GM23338 (cell line): Measurements from ENCODE around the gene EZH1.

Experiments used
- EZH2 ChIP-seq: fragments of 200-600 bp; sonication (generic); IDR thresholded peaks from one replicate; pipeline ENCODE4 v1.8.0; 2017; ENCODE audit warnings: antibody characterized with exemption, mild to moderate bottlenecking, low read depth; ENCODE audit not compliant: unreplicated experiment
- EZH2phosphoT487 ChIP-seq: fragments of 200-600 bp; sonication (generic); IDR thresholded peaks from one replicate; pipeline ENCODE4 v1.8.1; 2018; ENCODE audit warnings: antibody characterized with exemption; ENCODE audit not compliant: unreplicated experiment
- POLR2AphosphoS5 ChIP-seq: IDR thresholded peaks from 2 replicates; pipeline ENCODE4 v1.6.1; 2016; ENCODE audit warnings: antibody characterized with exemption, low read depth
- ZNF114 ChIP-seq: fragments of 250-450 bp; sonication (Bioruptor Pico); IDR thresholded peaks from 2 replicates; pipeline ENCODE4 v1.5.0; 2020; ENCODE audit warnings: mild to moderate bottlenecking, moderate library complexity
- TF ChIP-seq, protein P1 (sequence below), 2 experiments: fragments of 200-600 bp in 1 of 2; sonication (generic) in 1 of 2; conservative IDR thresholded peaks; 2 replicates each; pipeline versions ENCODE4 v1.5.1 to v1.6.1; 2016 to 2017; ENCODE audit warnings: antibody characterized with exemption in 2 of 2, low read depth in 2 of 2, mild to moderate bottlenecking in 2 of 2, moderate library complexity in 1 of 2
- TF ChIP-seq, protein P2 (sequence below): IDR thresholded peaks from one replicate; pipeline ENCODE4 v1.6.1; 2018; ENCODE audit warnings: antibody characterized with exemption; ENCODE audit not compliant: unreplicated experiment

DNA sequence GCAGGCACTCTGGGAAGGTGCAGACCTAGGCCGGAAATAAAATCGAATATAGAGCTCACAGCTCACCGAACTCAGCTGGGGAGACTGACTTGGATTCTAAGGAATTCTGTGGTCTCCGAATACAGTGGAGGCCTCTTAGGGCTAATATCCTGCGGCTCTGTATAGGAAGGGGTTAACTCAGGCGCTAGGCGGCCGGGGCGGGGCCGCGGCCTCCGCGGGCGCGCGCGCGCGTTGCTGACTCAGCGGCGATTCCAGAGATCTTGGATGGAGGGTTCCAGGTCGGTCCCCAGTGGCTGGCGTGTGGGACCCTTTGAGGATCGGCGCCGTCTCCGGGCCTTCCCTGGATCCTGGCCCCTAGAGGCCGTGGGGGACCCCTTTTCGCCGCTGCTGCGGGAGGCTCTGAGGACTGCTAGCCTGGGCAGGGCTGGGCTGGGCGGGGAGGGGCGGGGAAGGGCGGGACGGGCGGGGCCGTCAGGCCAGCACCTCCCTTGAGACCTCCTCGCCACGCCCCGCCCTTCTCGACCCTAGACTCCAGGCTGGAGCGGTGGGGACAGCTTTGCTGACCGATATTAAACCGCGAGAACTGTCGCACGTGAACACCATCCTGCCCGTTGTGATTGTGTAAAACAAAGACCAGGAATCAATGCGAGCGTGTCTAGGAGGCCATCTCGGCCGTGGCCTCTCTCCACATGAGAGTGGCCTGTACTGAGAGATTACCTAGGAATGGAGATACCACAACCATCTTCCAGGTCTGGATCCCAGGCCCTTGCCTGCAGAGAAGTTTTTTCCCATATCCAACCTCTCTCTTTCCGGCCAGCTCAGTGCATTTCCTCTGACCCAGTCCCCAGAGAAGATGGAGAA lies 66.7 kb downstream of the EZH1 start:
- TF ChIP-seq, protein P1, sequence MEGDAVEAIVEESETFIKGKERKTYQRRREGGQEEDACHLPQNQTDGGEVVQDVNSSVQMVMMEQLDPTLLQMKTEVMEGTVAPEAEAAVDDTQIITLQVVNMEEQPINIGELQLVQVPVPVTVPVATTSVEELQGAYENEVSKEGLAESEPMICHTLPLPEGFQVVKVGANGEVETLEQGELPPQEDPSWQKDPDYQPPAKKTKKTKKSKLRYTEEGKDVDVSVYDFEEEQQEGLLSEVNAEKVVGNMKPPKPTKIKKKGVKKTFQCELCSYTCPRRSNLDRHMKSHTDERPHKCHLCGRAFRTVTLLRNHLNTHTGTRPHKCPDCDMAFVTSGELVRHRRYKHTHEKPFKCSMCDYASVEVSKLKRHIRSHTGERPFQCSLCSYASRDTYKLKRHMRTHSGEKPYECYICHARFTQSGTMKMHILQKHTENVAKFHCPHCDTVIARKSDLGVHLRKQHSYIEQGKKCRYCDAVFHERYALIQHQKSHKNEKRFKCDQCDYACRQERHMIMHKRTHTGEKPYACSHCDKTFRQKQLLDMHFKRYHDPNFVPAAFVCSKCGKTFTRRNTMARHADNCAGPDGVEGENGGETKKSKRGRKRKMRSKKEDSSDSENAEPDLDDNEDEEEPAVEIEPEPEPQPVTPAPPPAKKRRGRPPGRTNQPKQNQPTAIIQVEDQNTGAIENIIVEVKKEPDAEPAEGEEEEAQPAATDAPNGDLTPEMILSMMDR (conservative IDR thresholded peaks at IDR 0.05; ENCODE audit: low read depth in 2 of 2): no peak
- TF ChIP-seq EZH2phosphoT487 (no peak), EZH2 (no peak), ZNF114 (CRISPR knock-in tag) (no peak), POLR2AphosphoS5 (peak; percentile 80)
- TF ChIP-seq, protein P2, sequence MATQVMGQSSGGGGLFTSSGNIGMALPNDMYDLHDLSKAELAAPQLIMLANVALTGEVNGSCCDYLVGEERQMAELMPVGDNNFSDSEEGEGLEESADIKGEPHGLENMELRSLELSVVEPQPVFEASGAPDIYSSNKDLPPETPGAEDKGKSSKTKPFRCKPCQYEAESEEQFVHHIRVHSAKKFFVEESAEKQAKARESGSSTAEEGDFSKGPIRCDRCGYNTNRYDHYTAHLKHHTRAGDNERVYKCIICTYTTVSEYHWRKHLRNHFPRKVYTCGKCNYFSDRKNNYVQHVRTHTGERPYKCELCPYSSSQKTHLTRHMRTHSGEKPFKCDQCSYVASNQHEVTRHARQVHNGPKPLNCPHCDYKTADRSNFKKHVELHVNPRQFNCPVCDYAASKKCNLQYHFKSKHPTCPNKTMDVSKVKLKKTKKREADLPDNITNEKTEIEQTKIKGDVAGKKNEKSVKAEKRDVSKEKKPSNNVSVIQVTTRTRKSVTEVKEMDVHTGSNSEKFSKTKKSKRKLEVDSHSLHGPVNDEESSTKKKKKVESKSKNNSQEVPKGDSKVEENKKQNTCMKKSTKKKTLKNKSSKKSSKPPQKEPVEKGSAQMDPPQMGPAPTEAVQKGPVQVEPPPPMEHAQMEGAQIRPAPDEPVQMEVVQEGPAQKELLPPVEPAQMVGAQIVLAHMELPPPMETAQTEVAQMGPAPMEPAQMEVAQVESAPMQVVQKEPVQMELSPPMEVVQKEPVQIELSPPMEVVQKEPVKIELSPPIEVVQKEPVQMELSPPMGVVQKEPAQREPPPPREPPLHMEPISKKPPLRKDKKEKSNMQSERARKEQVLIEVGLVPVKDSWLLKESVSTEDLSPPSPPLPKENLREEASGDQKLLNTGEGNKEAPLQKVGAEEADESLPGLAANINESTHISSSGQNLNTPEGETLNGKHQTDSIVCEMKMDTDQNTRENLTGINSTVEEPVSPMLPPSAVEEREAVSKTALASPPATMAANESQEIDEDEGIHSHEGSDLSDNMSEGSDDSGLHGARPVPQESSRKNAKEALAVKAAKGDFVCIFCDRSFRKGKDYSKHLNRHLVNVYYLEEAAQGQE: no peak
